Left forelimb (tissue), 1 donor: ENCODE results near the gene CACNA1E.

Source experiments
- DNase-seq: peaks from one replicate; pipeline ENCODE4 v3.0.0-alpha.2; 2018; ENCODE audit warnings: low spot score

Gene CACNA1E

GRCh38 chr1:181685211-181685610 is 201.9 kb downstream of the CACNA1E start:
- DNase-seq = no peak

GRCh38 chr1:181701891-181702290 is 218.6 kb downstream of the CACNA1E start:
- no peak for DNase-seq

DNA sequence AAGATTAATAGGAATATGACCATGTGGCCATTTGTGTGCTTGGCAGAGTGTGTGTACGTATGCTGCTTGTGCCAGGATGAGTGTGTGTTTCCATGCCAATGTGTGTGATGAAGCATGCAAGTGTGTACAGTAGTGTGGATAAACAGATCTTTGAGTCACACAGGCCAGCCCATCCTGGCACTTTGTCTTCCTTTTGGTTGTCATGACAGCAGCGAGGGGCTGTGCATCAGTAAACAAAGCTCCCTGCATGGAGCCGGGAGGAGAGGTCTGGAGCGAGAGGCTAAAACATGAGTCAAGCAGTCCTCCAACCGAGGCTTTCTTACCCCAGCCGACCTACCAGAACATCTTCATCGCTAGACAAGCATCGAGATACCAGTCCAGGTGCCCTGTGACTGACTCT is 221.2 kb downstream of the CACNA1E start:
- no peak for DNase-seq

DNA sequence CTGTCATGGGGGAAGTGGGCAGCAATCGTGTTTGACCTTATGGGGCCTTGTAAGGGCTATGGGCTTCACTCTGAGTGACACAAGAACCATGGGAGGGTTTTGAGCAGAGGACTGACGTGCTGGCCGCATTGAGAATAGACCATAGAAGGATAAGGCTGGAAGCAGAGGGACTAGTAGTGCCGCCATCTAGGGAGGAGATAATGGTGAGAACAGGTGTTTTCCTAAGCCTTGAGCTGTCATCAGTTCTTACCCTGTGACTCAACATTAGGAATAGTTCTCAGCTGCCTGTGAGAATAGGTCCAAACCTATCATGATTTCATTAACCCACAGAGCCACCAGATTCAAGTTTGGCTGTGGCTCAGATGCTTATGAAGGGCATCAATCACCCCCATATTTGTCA is 228.5 kb downstream of the CACNA1E start:
- DNase-seq = no peak

DNA sequence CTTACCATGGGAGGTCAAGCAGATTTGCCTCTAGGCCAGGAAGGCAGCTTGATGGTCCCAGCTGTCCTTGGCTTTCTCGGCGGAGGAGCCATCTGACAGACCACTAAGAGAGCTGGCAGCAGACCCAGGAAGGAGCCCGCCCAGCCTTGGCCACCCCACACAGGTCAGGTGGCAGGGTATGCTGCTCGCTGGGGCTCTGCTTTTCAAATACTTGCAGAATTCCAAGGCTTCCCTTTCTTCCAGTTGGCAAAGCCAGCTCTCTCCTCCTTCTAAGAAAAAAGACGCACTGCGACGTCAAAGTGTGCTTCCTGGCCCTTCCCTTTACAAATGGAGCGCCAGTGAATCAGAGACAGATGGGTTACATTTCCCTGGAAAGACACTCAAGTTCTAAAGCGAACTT is 229.4 kb downstream of the CACNA1E start:
- no peak for DNase-seq

DNA sequence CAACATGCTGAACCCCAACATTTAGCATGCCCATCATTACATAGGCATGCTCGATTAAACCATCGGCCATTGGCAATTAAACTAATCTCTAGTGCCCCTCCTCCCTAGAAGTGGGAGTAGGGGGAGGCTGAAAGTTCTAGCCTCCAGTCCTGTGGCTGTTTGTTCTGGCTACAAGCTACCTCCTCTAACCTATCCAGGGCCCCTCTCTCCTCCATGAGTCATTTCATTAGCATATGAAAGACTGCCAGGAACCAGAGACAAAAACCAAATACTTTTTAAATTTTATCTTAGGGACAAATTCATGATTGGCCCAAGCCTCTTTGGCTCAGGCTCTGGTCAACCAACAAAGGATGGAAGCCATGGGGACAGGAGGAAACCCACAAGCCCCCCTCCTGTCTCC is 231.1 kb downstream of the CACNA1E start:
- no peak for DNase-seq

GRCh38 chr1:181718034-181718433 is 234.7 kb downstream of the CACNA1E start:
- DNase-seq = no peak

- DNase-seq = no peak
These were observed 243.1 kb downstream of the CACNA1E start for GRCh38 chr1:181726320-181727012.

GRCh38 chr1:181730606-181731005 is 247.3 kb downstream of the CACNA1E start:
- no peak for DNase-seq

DNA sequence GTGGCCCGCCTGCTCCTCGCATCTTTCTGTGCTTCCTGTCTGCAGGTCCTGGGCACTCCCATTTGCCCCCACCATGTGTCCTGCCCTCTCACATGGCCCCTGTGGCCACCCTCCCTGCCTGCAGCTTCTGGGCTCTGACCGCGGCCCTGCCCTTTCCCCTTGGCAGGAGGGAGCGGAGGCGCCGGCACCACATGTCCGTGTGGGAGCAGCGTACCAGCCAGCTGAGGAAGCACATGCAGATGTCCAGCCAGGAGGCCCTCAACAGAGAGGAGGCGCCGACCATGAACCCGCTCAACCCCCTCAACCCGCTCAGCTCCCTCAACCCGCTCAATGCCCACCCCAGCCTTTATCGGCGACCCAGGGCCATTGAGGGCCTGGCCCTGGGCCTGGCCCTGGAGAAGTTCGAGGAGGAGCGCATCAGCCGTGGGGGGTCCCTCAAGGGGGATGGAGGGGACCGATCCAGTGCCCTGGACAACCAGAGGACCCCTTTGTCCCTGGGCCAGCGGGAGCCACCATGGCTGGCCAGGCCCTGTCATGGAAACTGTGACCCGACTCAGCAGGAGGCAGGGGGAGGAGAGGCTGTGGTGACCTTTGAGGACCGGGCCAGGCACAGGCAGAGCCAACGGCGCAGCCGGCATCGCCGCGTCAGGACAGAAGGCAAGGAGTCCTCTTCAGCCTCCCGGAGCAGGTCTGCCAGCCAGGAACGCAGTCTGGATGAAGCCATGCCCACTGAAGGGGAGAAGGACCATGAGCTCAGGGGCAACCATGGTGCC is 249.1 kb downstream of the CACNA1E start:
- no peak for DNase-seq

GRCh38 chr1:181733486-181733885 is 250.2 kb downstream of the CACNA1E start:
- DNase-seq = no peak

DNA sequence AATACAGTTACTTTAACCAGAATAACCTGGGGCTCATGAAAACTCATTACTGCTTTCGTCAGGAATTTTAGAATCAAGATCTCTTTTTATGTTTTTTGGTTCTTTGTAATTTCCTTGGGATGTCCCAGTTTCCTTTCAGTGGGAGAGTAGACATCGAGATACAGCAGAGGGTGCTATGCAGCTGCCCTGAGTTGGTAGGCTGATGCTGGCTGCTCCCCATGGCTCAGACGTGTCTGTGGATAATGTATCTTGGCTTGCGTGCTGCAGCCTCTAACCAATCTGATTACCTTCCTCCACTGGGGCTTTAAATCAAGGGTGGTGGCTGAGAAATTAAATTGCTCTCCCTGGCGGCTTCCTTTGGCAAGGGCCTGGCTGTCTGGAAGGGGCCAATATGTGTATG is 253.7 kb downstream of the CACNA1E start:
- no peak for DNase-seq

DNA sequence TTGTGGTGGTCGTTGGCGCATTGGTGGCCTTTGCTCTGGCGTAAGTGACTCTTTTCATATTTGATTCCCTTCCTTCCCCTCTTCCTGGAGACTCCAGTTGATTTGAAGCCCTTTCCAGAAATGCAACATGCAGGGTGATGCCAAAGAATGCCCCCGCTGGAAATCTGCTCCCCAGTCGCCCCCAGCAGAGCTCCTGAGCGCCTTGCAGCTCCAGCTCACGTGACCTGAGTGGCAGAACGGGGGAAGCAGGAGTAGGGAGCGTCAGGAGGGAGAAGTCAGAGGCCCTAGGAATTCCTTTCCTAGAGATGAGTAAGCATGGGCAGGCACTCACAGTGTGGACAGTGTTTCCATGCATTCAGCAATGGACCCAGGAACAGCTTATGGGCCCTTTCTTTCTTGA is 255.9 kb downstream of the CACNA1E start:
- DNase-seq = no peak

DNA sequence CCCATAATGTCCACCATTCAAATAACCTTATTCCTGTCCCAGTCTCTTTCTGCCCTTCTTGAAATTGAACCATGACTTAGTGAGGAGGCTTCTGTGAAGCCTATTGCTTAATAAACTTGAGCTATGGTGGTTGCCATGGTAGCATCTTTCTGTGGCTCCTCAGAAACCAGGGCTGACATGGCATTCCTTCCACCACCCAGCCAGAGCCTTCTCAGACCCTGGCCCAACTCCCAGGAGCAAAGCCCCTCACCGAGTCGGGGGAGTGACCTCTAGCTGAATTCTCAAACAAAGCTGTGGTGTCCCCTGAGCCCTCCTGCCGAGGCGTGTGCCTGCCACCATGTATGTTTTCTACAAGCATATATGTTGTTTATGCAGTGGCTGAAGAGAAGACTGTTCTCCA is 259.1 kb downstream of the CACNA1E start:
- DNase-seq = no peak

DNA sequence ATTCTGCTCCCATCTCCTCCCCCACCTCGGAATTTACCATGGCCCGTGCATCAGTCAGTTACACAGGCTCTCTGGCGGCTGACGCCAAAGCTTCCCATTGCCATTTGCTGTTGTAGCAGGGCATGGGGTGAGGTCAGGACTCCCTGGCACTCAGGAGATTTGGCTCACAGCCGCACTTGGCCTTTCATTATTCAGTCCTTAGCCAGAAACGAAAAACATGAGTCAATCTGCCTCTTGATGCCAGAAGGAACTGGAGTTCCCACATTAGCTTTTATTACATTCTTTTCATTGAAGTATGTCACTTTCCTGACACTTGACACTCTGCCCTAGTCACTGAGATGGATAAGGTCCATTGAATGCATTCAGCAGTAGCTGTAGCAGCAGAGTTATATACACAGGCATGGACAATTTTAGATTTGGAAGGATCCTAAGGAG is 260.6 kb downstream of the CACNA1E start:
- DNase-seq = no peak

DNA sequence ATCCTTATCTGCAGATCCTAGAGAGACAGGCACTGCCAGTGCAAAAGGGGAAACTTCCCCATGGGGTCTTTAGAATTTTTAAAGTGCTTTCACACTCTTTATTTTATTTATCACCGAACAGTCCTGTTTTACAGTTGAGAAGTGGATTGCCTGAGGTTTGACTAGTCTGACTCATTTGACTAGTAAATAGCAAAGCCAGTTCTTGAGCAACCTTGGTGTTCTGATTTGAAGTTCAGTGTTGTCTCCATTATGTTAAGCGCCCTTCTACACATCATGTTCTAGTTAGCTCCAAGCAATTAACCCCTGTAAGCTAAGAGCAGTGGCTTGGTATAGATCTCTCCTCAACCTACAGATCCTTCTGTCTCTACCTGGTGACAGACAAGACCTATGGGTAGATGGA is 262.9 kb downstream of the CACNA1E start:
- no peak for DNase-seq

DNA sequence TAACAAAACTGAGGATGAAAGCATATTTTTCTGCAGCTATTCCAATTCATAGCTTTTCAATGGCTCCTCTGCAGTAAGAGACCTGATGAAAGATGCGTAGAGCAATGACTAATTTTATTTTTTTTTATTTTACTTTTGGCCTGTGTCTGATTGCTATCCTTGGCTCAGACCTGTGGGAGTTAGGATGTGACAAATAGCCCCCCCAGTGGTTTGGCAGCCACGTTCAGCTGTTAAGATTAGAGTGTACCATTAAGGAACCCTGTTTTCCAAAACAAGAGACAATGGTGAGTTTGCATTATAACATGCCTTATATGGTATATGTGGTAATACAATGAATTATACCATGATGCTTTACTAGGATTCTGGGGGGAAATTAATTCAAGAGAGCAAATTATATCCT is 264.7 kb downstream of the CACNA1E start:
- DNase-seq = no peak

GRCh38 chr1:181754103-181754502 is 270.8 kb downstream of the CACNA1E start:
- no peak for DNase-seq

GRCh38 chr1:181759481-181759880 is 276.2 kb downstream of the CACNA1E start:
- DNase-seq = no peak

GRCh38 chr1:181763736-181764135 is 280.4 kb downstream of the CACNA1E start:
- no peak for DNase-seq

DNA sequence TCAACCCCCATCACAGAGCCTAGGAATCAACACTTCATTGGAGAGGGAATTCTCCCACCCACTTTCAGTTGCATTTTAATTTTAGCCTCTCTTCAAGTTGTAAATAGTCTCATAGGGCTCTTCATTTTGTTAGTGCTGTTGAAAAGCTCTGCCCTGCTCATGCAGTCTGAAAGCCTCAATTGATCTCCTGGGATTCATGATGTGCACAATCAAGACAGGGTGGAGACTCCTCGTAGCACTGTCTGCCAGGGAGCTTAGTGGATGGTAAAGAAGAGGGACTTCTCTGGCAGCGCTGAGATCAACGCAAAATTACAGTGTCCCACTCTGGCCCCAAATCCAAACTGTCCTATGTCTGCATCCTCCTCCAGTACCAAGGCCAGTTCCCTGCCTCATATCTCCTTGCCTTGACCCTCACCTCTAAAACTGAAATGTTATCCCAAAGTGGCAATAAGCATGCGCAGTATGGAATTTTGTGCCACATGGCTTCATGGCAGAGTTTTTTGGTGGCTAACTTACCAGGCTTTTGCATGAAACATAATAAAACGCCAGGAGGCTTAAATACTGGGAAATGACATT is 282.2 kb downstream of the CACNA1E start:
- no peak for DNase-seq

DNA sequence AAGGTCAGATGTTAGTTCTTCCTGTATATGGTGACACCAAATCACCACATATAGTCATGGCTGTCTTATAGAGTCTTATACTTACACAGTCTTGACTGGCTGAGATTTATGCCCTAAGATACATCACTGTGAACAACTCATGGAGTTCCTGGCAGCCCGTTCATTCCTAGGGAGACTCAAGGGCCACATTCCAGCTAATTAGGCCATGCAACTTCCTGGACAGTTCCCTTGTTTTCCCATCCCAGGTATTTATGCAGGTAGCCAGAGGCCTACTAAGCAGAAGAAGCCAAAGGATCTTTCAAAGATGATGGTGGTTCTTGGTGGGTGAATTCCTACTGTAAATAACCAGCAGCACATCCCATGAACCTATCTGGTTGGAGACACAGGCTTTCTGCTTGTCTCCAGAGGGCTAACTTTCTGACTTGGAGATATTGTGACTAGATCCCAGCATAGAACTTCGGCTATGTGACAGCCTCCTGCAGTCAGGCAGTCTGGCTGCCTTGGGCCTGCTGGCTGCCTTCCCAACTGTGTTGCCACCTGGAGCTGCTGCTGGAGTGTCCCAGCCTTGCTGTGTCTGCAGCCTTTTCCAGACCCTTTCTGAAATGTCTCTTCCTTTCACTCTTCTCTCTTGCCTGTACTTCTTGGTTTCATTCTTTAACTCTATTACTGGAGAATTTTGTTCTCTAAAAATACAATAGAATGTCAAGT is 283.8 kb downstream of the CACNA1E start:
- DNase-seq = no peak
